ENCODE data around the gene MYPOP.

MYPOP gene

DNA sequence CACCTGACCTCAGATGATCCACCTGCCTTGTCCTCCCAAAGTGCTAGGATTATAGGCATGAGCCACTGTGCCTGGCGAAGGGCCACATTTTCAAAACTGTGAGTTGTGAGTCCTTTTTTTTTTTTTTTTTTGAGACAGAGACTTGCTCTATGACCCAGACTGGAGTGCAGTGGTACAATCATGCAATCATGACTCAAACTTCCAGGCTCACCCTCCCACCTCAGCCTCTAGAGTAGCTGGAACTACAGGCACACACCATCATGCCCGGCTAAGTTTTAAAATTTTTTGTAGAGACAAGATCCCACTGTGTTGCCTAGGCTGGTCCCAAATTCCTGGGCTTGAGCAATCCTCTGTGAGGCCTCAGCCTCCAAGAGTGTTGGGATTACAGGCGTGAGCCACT is 3.8 kb upstream of the MYPOP start:
- no peak overlapping the region for H4K8ac ChIP-seq (ENCODE audit: low read length)
- H3K4ac ChIP-seq (ENCODE audit: low read depth in 1 of 2, low read length in 2 of 2) = no peak overlapping the region
- no peaks in the 10 kb centered on the region for H3K9me3 ChIP-seq (ENCODE audit: control insufficient read depth, low read length)
- no peak overlapping the region for H2AFZ ChIP-seq (ENCODE audit: low read depth, low read length)
- H3K27me3 ChIP-seq (ENCODE audit: control insufficient read depth in 1 of 2, insufficient read depth in 1 of 2, low read length in 2 of 2) = peaks cover 0 to 12% of the 10 kb centered on the region in 2 experiments
- peak overlapping the region; percentile 19 for H3K9ac ChIP-seq (ENCODE audit: low read length)
- H4K91ac ChIP-seq (ENCODE audit: low read length) = no peak overlapping the region
- WGBS = 86% methylated on average over 3 of the region's 3 CpGs
- H3K23ac ChIP-seq (ENCODE audit: low read length in 2 of 2) = no peak overlapping the region
- H3K4me1 ChIP-seq (ENCODE audit: control insufficient read depth, insufficient read depth, low read depth, low read length) = peaks cover 10% of the 10 kb centered on the region
- no peak overlapping the region for H2BK120ac ChIP-seq (ENCODE audit: low read depth, low read length)
- no peak overlapping the region for H2BK15ac ChIP-seq (ENCODE audit: low read depth, poor library complexity, severe bottlenecking)
- no peak overlapping the region for H2AK5ac ChIP-seq (ENCODE audit: low read length, severe bottlenecking)
- H3K79me1 ChIP-seq (replicated peaks; ENCODE audit: low read length, poor library complexity, severe bottlenecking) = peaks cover 7% of the 10 kb centered on the region
- no peak overlapping the region for H2BK5ac ChIP-seq (ENCODE audit: low read depth, low read length, poor library complexity, severe bottlenecking)
- H2BK12ac ChIP-seq (ENCODE audit: low read length in 2 of 2) = no peak overlapping the region
- H3K18ac ChIP-seq (ENCODE audit: low read depth in 1 of 2, low read length in 2 of 2) = no peak overlapping the region
- DNase-seq = peak; percentile 14
- H3K4me2 ChIP-seq (ENCODE audit: low read length, poor library complexity, severe bottlenecking) = no peak overlapping the region
- H3K36me3 ChIP-seq (ENCODE audit: control insufficient read depth in 1 of 2, insufficient read depth in 2 of 2, low read depth in 1 of 2, low read length in 2 of 2) = no peaks in the 10 kb centered on the region
- no peak overlapping the region for H3K4me3 ChIP-seq (ENCODE audit: insufficient read depth in 1 of 2, low read depth in 1 of 2, low read length in 2 of 2)
- no peak overlapping the region for H3K27ac ChIP-seq (ENCODE audit: low read length, poor library complexity, severe bottlenecking)
- no peak overlapping the region for H3K14ac ChIP-seq (ENCODE audit: low read length in 2 of 2)

DNA sequence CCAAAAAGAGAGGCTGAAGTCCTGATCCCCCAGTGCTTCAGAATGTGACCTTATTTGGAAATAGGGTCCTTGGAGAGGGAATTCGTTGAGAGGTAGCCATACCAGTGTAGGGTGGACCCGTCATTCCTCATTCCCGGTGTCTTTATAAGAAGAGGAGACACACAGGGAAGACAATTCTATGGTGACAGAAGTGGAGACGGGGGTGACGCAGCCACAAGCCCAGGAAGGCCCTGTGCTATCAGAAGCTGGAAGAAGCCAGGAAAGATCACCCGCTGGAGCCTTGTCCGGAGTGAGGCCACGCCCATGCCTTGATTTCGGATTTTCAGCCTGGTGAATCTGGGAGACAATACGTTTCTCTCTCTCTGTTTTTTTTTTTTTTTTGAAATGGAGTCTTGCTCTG is 2.6 kb upstream of the MYPOP start:
- Histone ChIP-seq H2BK120ac (ENCODE audit: low read depth, low read length) (no peak overlapping the region), H3K4ac (ENCODE audit: low read depth in 1 of 2, low read length in 2 of 2) (no peak overlapping the region)
- WGBS = 86% methylated on average over 10 of the region's 10 CpGs

GRCh38 chr19:45902651-45903625 is 525 bp upstream of the MYPOP start:
- Histone ChIP-seq H3K4me1 (ENCODE audit: control insufficient read depth, insufficient read depth, low read depth, low read length) (peaks cover 14% of the 10 kb centered on the region), H3K9me3 (ENCODE audit: control insufficient read depth, low read length) (no peaks in the 10 kb centered on the region), H2BK15ac (ENCODE audit: low read depth, poor library complexity, severe bottlenecking) (peak overlapping the region; percentile 49), H3K9ac (ENCODE audit: low read length) (peak overlapping the region; percentile 77), H3K23ac (ENCODE audit: low read length in 2 of 2) (no peak overlapping the region), H2BK120ac (ENCODE audit: low read depth, low read length) (no peak overlapping the region), H3K79me1 (replicated peaks; ENCODE audit: low read length, poor library complexity, severe bottlenecking) (peaks cover 18% of the 10 kb centered on the region), H2AK5ac (ENCODE audit: low read length, severe bottlenecking) (no peak overlapping the region), H3K27me3 (ENCODE audit: control insufficient read depth in 1 of 2, insufficient read depth in 1 of 2, low read length in 2 of 2) (no peaks in the 10 kb centered on the region), H2BK12ac (ENCODE audit: low read length in 2 of 2) (no peak overlapping the region), H2BK5ac (ENCODE audit: low read depth, low read length, poor library complexity, severe bottlenecking) (no peak overlapping the region), H4K8ac (ENCODE audit: low read length) (peak overlapping the region; percentile 81), H3K4me2 (ENCODE audit: low read length, poor library complexity, severe bottlenecking) (peak overlapping the region; percentile 89), H3K27ac (ENCODE audit: low read length, poor library complexity, severe bottlenecking) (peak overlapping the region; percentile 77), H3K14ac (ENCODE audit: low read length in 2 of 2) (no peak overlapping the region), H2AFZ (ENCODE audit: low read depth, low read length) (peak overlapping the region; percentile 86), H3K4me3 (ENCODE audit: insufficient read depth in 1 of 2, low read depth in 1 of 2, low read length in 2 of 2) (peak overlapping the region; percentile 74 to 93), H3K18ac (ENCODE audit: low read depth in 1 of 2, low read length in 2 of 2) (peak overlapping the region; percentile 64 to 94), H3K36me3 (ENCODE audit: control insufficient read depth in 1 of 2, insufficient read depth in 2 of 2, low read depth in 1 of 2, low read length in 2 of 2) (peaks cover 15 to 26% of the 10 kb centered on the region in 2 experiments), H4K91ac (ENCODE audit: low read length) (peak overlapping the region; percentile 34), H3K4ac (ENCODE audit: low read depth in 1 of 2, low read length in 2 of 2) (peak overlapping the region in 1 of 2 experiments; percentile 67)
- peak; percentile 96 for DNase-seq
- WGBS = 6% methylated on average over 63 of the region's 73 CpGs

More for the DNA sequence above, 2.6 kb upstream of the MYPOP start:
- no peak overlapping the region for H4K8ac ChIP-seq (ENCODE audit: low read length)
- H3K14ac ChIP-seq (ENCODE audit: low read length in 2 of 2) = no peak overlapping the region
- peaks cover 2 to 8% of the 10 kb centered on the region in 2 experiments for H3K36me3 ChIP-seq (ENCODE audit: control insufficient read depth in 1 of 2, insufficient read depth in 2 of 2, low read depth in 1 of 2, low read length in 2 of 2)
- H3K79me1 ChIP-seq (replicated peaks; ENCODE audit: low read length, poor library complexity, severe bottlenecking) = peaks cover 15% of the 10 kb centered on the region
- H3K27me3 ChIP-seq (ENCODE audit: control insufficient read depth in 1 of 2, insufficient read depth in 1 of 2, low read length in 2 of 2) = peaks cover 0 to under 1% of the 10 kb centered on the region in 2 experiments
- H2BK5ac ChIP-seq (ENCODE audit: low read depth, low read length, poor library complexity, severe bottlenecking) = no peak overlapping the region
- peaks cover 14% of the 10 kb centered on the region for H3K4me1 ChIP-seq (ENCODE audit: control insufficient read depth, insufficient read depth, low read depth, low read length)
- no peak overlapping the region for H3K4me3 ChIP-seq (ENCODE audit: insufficient read depth in 1 of 2, low read depth in 1 of 2, low read length in 2 of 2)
- H3K18ac ChIP-seq (ENCODE audit: low read depth in 1 of 2, low read length in 2 of 2) = no peak overlapping the region
- H3K9ac ChIP-seq (ENCODE audit: low read length) = no peak overlapping the region
- H2AK5ac ChIP-seq (ENCODE audit: low read length, severe bottlenecking) = no peak overlapping the region
- no peak overlapping the region for H3K4me2 ChIP-seq (ENCODE audit: low read length, poor library complexity, severe bottlenecking)
- H3K27ac ChIP-seq (ENCODE audit: low read length, poor library complexity, severe bottlenecking) = no peak overlapping the region
- H3K23ac ChIP-seq (ENCODE audit: low read length in 2 of 2) = no peak overlapping the region
- H2BK12ac ChIP-seq (ENCODE audit: low read length in 2 of 2) = no peak overlapping the region
- DNase-seq = no peak
- H2BK15ac ChIP-seq (ENCODE audit: low read depth, poor library complexity, severe bottlenecking) = no peak overlapping the region
- H2AFZ ChIP-seq (ENCODE audit: low read depth, low read length) = no peak overlapping the region
- H4K91ac ChIP-seq (ENCODE audit: low read length) = no peak overlapping the region
- no peaks in the 10 kb centered on the region for H3K9me3 ChIP-seq (ENCODE audit: control insufficient read depth, low read length)

GRCh38 chr19:45901432-45901911 is 941 bp downstream of the MYPOP start:
- H2BK120ac ChIP-seq (ENCODE audit: low read depth, low read length) = no peak overlapping the region
- H3K14ac ChIP-seq (ENCODE audit: low read length in 2 of 2) = peak overlapping the region in 1 of 2 experiments; percentile 35
- H3K9ac ChIP-seq (ENCODE audit: low read length) = peak overlapping the region; percentile 54
- H3K18ac ChIP-seq (ENCODE audit: low read depth in 1 of 2, low read length in 2 of 2) = no peak overlapping the region
- no peaks in the 10 kb centered on the region for H3K27me3 ChIP-seq (ENCODE audit: control insufficient read depth in 1 of 2, insufficient read depth in 1 of 2, low read length in 2 of 2)
- DNase-seq = peak; percentile 81
- no peak overlapping the region for H2AK5ac ChIP-seq (ENCODE audit: low read length, severe bottlenecking)
- H3K9me3 ChIP-seq (ENCODE audit: control insufficient read depth, low read length) = no peaks in the 10 kb centered on the region
- H3K4me3 ChIP-seq (ENCODE audit: insufficient read depth in 1 of 2, low read depth in 1 of 2, low read length in 2 of 2) = peak overlapping the region; percentile 74 to 93
- H3K4me1 ChIP-seq (ENCODE audit: control insufficient read depth, insufficient read depth, low read depth, low read length) = peaks cover 14% of the 10 kb centered on the region
- 4% methylated on average over 64 of the region's 69 CpGs for WGBS
- peak overlapping the region; percentile 64 for H4K8ac ChIP-seq (ENCODE audit: low read length)
- H3K27ac ChIP-seq (ENCODE audit: low read length, poor library complexity, severe bottlenecking) = no peak overlapping the region
- H2BK15ac ChIP-seq (ENCODE audit: low read depth, poor library complexity, severe bottlenecking) = no peak overlapping the region
- H2BK5ac ChIP-seq (ENCODE audit: low read depth, low read length, poor library complexity, severe bottlenecking) = no peak overlapping the region
- H3K4ac ChIP-seq (ENCODE audit: low read depth in 1 of 2, low read length in 2 of 2) = no peak overlapping the region
- peaks cover 18% of the 10 kb centered on the region for H3K79me1 ChIP-seq (replicated peaks; ENCODE audit: low read length, poor library complexity, severe bottlenecking)
- H2AFZ ChIP-seq (ENCODE audit: low read depth, low read length) = no peak overlapping the region
- peak overlapping the region in 1 of 2 experiments; percentile 2 for H3K23ac ChIP-seq (ENCODE audit: low read length in 2 of 2)
- H4K91ac ChIP-seq (ENCODE audit: low read length) = no peak overlapping the region
- H3K36me3 ChIP-seq (ENCODE audit: control insufficient read depth in 1 of 2, insufficient read depth in 2 of 2, low read depth in 1 of 2, low read length in 2 of 2) = peaks cover 26 to 34% of the 10 kb centered on the region in 2 experiments
- H3K4me2 ChIP-seq (ENCODE audit: low read length, poor library complexity, severe bottlenecking) = peak overlapping the region; percentile 85
- no peak overlapping the region for H2BK12ac ChIP-seq (ENCODE audit: low read length in 2 of 2)

Measured in mesenchymal stem cell (in vitro differentiated cells and primary cell).